SK-N-SH (cell line): Measurements from ENCODE around the gene FAM9C.

Experiments
- EP300 ChIP-seq, 2 experiments: IDR thresholded peaks; 2 replicates each; pipeline versions ENCODE4 v1.4.0 to v1.6.1; 2012; ENCODE audit warnings: borderline replicate concordance in 1 of 2, low read depth in 1 of 2, low read length in 1 of 2
- GABPA ChIP-seq: IDR thresholded peaks from 2 replicates; pipeline ENCODE4 v1.4.0; 2012; ENCODE audit warnings: low read depth, mild to moderate bottlenecking
- GATA2 ChIP-seq: sonication (generic); formaldehyde crosslinking; IDR thresholded peaks from 2 replicates; pipeline ENCODE4 v1.5.0; 2020; ENCODE audit warnings: mild to moderate bottlenecking, missing genetic modification reagents
- MXI1 ChIP-seq: IDR thresholded peaks from 2 replicates; pipeline ENCODE4 v1.6.1; 2012; ENCODE audit warnings: mild to moderate bottlenecking, low read depth, low read length, improper control_type of control experiment
- POLR2AphosphoS5 ChIP-seq: IDR thresholded peaks from 2 replicates; pipeline ENCODE4 v1.6.1; 2012; ENCODE audit warnings: low read depth, low read length
- RAD21 ChIP-seq: IDR thresholded peaks from 2 replicates; pipeline ENCODE4 v1.6.1; 2012; ENCODE audit warnings: mild to moderate bottlenecking, low read length
- RCOR1 ChIP-seq: fragments of 150-350 bp; IDR thresholded peaks from 2 replicates; pipeline ENCODE4 v1.6.1; 2017; ENCODE audit warnings: antibody characterized with exemption, low read length
- RXRA ChIP-seq: IDR thresholded peaks from 2 replicates; pipeline ENCODE4 v1.4.0; 2012; ENCODE audit warnings: low read depth, mild to moderate bottlenecking, borderline replicate concordance
- TAF1 ChIP-seq: IDR thresholded peaks from 2 replicates; pipeline ENCODE4 v1.6.1; 2012; ENCODE audit warnings: low read depth, mild to moderate bottlenecking, low read length, moderate library complexity, borderline replicate concordance
- YY1 ChIP-seq: IDR thresholded peaks from 2 replicates; pipeline ENCODE4 v1.4.0; 2012; ENCODE audit warnings: low read depth, mild to moderate bottlenecking
- TF ChIP-seq, protein P1 (sequence below): fragments of 200-600 bp; sonication (generic); IDR thresholded peaks from 2 replicates; pipeline ENCODE4 v1.6.1; 2017; ENCODE audit warnings: antibody characterized with exemption, mild to moderate bottlenecking, moderate library complexity
- TF ChIP-seq, protein P2 (sequence below): fragments of 150-350 bp; IDR thresholded peaks from 2 replicates; pipeline ENCODE4 v1.6.1; 2017; ENCODE audit warnings: antibody characterized with exemption, low read length, low read depth, borderline replicate concordance
- TF ChIP-seq, protein P3 (sequence below): IDR thresholded peaks from 2 replicates; pipeline ENCODE4 v1.4.0; 2012; ENCODE audit warnings: low read depth, borderline replicate concordance
- TF ChIP-seq, protein P4 (sequence below): IDR thresholded peaks from 2 replicates; pipeline ENCODE4 v1.4.0; 2012; ENCODE audit warnings: low read depth

DNA sequence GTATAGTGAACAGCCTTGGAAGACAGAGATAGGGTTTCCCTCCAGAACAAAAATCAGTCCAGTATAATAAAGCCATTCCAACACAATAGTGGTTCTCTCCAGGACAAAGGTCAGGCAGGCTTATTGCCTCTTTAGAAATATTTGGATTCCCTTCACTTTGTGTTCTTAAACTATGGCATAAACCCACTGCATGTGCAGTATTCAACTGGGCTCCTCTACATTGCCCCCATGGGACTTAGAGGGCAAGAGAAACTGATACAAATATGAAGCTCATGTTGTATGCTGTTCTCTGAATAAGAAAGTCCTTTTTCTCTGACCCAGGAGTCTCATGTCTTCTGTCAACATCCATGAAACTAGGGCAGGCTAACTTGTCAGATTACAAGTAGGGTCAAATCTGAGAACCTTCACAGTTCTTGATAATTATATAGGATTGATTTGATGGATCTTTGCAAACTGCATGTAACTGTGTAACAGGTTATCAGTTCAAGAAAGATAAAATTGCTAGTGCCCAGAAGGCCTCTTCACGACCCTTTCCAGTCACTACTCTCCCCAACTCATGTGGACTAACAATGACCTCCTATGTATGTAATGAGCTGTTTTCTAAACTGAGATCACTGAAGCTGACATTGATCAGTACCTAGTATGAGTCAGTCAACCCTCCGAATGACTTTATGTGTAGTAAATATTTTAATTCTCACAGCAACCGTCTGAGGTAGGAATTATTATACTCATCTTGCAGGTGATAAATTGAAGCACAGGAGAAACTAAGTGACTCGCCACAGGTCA, 31.9 kb upstream of the FAM9C start:
- TF ChIP-seq, protein P1, sequence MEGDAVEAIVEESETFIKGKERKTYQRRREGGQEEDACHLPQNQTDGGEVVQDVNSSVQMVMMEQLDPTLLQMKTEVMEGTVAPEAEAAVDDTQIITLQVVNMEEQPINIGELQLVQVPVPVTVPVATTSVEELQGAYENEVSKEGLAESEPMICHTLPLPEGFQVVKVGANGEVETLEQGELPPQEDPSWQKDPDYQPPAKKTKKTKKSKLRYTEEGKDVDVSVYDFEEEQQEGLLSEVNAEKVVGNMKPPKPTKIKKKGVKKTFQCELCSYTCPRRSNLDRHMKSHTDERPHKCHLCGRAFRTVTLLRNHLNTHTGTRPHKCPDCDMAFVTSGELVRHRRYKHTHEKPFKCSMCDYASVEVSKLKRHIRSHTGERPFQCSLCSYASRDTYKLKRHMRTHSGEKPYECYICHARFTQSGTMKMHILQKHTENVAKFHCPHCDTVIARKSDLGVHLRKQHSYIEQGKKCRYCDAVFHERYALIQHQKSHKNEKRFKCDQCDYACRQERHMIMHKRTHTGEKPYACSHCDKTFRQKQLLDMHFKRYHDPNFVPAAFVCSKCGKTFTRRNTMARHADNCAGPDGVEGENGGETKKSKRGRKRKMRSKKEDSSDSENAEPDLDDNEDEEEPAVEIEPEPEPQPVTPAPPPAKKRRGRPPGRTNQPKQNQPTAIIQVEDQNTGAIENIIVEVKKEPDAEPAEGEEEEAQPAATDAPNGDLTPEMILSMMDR, result no peak
- TF ChIP-seq RCOR1, result no peak
- TF ChIP-seq YY1, result no peak
- TF ChIP-seq RAD21, result no peak
- TF ChIP-seq, protein P2, sequence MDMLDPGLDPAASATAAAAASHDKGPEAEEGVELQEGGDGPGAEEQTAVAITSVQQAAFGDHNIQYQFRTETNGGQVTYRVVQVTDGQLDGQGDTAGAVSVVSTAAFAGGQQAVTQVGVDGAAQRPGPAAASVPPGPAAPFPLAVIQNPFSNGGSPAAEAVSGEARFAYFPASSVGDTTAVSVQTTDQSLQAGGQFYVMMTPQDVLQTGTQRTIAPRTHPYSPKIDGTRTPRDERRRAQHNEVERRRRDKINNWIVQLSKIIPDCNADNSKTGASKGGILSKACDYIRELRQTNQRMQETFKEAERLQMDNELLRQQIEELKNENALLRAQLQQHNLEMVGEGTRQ, result no peak
- TF ChIP-seq GATA2, result no peak
- no peak for TF ChIP-seq TAF1
- TF ChIP-seq POLR2AphosphoS5, result no peak
- TF ChIP-seq MXI1, result no peak
- TF ChIP-seq, protein P3, sequence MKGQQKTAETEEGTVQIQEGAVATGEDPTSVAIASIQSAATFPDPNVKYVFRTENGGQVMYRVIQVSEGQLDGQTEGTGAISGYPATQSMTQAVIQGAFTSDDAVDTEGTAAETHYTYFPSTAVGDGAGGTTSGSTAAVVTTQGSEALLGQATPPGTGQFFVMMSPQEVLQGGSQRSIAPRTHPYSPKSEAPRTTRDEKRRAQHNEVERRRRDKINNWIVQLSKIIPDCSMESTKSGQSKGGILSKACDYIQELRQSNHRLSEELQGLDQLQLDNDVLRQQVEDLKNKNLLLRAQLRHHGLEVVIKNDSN, result no peak
- no peak for TF ChIP-seq EP300 (IDR thresholded peaks at IDR 0.05; ENCODE audit: borderline replicate concordance in 1 of 2, low read depth in 1 of 2, low read length in 1 of 2)
- TF ChIP-seq, protein P4, sequence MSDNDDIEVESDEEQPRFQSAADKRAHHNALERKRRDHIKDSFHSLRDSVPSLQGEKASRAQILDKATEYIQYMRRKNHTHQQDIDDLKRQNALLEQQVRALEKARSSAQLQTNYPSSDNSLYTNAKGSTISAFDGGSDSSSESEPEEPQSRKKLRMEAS, result no peak
- no peak for TF ChIP-seq RXRA
- no peak for TF ChIP-seq GABPA
